ENCODE results near the gene CRK.
"Not testable (repeated sequence)": the region's sequence is repeated elsewhere in the genome, so short reads cannot be mapped to it uniquely, and the experiment has no call there.

The CRK gene

DNA sequence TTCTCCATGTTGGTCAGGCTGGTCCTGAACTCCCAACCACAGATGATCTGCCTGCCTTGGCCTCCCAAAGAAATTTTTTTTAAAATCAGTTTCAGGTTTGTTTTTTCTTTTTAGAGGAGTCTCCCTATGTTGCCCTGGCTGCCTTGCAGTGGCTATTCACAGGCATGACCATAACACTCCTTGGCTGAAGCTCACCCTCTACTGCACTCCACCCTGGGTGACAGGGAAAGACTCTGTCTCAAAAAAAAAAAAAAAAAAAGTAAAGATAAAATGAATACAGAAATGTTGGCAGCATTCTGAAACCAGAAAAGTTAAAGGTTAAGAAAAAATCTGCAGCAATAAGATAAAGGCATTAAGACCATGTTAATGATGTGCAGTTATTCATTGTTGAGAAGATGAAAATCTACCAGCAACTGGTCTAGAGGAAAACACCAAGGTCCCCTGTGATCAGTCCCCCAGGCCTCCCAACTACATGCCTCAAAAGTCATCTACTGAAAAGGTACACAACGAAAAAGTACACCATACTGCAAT, 71.1 kb downstream of the CRK start:
- no peak for DNase-seq

DNA sequence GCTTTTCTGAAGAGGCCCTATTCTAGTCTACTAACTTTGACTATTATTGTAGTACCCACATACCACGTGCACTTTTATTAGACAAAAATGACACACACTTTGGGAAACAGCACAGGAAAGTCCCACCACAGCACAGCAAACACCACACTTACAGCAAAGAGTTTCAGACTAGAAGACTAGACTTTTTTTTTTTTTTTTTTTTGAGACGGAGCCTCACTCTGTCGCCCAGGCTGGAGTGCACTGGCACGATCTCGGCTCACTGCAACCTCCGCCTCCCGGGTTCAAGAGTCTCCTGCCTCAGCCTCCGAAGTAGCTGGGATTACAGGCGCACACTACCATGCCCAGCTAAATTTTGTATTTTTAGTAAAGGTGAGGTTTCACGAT, 76.1 kb downstream of the CRK start:
- no peak for DNase-seq

DNA sequence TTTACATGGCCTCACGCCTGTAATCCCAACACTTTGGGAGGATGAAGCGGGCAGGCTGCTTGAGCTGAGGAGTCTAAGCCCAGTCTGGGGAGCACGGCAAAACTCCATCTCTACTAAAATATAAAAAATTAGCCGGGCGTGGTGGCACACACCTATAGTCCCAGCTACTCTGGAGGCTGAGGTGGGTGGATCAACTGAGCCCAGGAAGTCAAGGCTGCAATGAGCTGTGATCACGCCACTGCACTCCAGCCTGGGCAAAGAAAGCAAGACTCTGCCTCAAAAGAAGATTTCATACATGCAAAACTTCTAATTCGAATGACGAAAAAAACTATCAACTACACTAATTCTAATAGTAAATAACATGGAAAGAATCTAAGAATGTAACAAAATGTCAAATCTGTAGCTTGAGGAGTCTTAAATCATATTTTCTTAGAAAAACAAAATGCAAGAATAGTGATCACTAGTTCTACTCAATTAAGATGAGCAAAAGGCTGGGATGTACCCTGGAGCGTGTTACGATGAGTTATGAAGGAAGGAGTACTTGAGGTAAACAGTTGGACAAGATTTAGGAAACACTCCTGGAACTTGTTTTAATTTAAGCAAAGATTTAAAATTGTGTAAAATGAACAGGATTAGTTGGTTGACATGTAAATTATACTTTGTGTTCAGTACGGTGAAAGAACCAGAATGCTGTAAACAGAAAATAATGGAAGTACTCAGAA, 76.7 kb downstream of the CRK start:
- DNase-seq: no peak

DNA sequence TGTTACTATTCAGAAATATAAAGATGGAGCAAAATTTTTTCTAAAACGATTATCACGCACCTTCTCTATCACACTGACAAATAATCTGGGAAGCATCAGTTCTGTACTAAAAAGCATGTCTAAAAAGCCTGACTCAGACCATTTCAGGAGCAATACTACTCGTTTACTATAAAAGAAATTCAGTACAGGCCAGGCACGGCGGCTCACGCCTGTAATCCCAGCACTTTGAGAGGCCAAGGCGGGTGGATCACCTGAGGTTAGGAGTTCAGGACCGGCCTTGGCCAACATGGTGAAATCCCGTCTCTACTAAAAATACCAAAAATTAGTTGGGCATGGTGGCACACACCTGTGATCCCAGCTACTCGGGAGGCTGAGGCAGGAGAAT, 77.6 kb downstream of the CRK start:
- DNase-seq: not testable (repeated sequence)

DNA sequence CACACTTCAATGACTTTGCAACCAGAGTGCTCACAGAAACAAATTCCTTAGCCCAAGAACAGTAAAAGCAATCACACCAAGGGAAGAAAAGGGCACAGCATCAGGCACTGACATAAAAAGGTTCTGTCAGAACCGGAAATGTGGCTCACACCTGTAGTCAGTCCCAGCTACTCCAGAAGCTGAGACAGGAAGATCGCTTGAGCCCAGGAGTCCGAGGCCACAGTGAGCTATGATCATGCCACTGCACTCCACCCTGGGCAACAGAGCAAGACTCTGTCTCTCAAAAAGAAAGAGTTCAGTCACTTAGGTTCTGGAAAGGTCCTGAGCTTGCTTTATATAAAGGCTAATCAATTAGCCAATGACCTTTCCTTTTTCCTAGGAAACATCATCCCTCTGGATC, 78.7 kb downstream of the CRK start:
- no peak for DNase-seq

DNA sequence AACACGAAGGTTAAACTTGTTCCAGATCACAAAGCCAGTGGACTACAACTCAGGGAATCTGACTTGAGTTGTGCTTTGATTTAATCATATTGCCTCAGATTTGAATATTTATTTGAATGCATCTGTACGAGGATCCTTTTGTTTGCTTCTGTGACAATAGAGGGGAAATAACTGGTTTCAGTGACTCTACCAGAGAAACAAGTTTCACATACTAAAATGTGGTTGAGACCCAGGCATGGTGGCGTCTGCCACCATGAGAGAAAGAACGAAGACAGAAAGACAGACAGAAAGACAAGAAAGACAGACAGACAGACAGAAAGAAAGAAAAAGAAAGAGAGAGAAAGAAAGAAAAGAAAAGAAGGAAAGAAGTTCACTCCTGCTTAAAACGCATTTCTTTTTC, 80.0 kb downstream of the CRK start:
- no peak for DNase-seq

DNA sequence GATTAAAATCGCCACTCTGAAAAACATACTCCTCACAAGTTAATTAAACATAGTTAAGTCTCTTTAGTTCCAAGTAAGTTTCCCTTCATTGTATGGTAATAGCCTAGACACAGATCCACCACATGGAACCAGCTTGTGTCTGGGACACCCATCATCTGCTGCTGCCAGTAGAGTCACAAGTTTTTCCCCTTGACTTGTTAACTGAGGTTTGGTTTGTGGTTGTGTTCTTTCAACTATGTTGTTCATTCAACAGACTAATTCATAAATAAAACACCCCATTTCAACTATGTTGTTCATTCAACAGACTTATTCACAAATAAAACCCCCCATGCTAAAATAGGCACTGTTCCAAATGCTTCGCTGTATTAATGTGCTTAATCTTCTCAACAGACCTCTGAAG, 80.4 kb downstream of the CRK start:
- no peak for DNase-seq

DNA sequence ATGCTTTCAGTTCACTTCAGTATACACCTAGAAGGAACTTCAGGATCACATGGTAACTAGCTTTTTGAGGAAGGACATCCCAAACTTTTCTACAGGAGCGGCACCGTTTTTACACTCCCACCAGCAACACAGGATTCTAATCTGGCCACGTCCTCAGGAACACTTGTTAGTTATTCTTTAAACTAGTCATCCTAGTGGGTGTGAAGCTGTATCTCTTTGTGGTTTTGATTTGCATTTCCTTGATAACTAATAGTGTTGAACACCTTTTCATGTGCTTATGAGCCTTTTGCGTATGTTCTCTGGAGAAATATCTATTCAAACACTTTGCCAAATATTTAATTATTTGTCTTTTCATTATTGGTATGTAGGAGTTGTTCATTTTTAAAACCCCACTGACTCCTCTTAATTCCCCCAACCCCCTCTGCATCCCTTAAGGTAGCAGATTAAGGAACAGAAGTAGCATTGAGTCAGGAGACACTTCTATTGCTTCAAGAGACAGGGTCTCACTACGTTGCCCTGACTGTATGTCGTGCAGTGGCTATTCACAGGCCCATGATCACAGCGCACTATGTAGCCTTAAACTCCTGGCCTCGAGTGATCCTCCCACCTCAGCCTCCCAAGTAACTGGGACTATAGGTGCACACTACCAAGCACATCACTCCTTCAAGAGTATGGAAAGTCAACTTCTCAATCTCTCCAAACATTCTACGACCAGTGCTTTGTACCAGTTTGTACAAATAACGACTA, 81.4 kb downstream of the CRK start:
- DNase-seq: no peak

DNA sequence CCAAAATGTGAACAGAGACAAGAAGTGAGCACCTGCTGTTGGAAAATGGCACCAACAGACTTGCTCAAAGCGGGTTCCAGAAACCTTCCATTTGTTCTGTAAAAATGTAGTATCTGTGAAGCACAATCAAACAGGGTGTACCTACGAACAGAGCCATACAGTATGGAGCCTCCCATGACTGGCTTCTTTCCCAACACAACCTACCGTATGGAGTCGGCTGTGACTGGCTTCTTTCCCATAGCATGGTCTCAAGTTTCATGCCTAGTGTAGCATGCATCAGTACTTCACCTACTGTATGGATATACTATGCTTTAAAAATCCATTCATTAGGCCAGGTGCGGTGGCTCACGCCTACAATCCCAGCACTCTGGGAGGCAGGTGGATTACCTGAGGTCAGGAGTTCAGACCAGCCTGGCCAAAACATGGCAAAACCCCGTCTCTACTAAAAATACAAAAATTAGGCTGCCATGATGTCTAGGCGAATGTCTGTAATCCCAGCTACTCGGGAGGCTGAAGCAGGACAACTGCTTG, 82.3 kb downstream of the CRK start:
- no peak for DNase-seq

DNA sequence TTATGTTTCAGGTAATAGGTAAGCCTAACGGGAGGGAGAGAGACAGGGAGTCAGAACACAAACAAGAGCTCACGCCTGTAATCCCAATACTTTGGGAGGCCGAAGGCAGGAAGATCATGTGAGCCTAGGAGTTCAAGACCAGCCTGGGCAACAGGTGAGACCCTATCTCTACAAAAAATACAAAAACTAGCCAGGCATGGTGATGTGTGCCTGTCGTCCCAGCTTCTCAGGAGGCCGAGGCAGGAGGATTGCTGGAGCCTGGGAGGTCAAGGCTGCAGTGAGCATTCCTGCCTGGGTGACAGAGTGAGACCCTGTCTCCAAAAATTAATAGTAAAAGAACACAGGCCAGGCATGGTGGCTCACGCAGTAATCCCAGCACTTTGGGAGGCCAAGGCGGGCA, 83.4 kb downstream of the CRK start:
- no peak for DNase-seq

DNA sequence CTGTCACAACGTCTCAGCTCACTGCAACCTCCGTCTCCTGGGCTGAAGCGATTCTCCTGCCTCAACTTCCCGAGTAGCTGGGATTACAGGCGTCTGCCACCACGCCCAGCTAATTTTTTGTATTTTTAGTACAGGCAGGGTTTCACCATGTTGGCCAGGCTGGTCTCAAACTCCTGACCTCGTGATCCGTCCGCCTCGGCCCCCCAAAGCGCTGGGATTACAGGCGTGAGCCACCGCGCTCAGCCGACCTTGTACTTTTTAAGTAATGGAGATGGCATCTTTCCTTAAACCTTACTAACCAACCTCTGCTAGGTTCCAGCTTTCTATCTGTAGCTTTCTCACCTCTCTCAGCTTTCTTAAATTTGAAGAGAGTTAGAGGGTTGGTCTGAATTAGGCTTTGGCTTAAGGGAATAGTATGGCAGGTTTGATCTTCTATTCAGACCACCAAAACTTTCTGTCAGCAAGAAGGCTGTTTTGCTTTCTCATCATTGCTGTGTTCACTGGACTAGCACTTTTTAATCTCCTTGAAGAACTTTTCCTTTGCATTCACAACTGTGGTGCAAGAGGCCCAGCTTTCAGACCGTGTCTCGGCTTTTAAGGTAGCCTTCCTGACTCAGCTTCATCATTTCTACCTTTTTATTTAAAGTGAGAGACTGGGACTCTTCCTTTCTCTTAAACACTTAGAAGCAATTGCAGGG, 84.0 kb downstream of the CRK start:
- DNase-seq: no peak
